CD4-positive, CD25-positive, alpha-beta regulatory T cell (primary cell): ENCODE measurements around the gene GOLGA6L2. TPM values are rescaled to one million over a fixed set of nuclear protein-coding genes. Genes with fewer than 3 reads are reported as not detected.
"Not testable (repeated sequence)": the region's sequence is repeated elsewhere in the genome, so short reads cannot be mapped to it uniquely, and the experiment has no call there.

Source experiments
- ATAC-seq, 2 donors: fragments of 150-1000 bp; cut with Tn5 transposase; one replicate each; pipeline ENCODE4 v1.10.0; 2021; ENCODE audit warnings: low read depth in 2 of 2, moderate number of reproducible peaks in 2 of 2, moderate library complexity in 1 of 2
- DNase-seq, 3 donors: peaks; one replicate each; pipeline versions ENCODE4 v3.0.0 to v3.0.0-alpha.2; 2012 to 2022; ENCODE audit warnings: mixed read lengths in 1 of 3
- H3K27ac ChIP-seq: one replicate; pipeline ENCODE4 v1.7.0; 2013; ENCODE audit warnings: mild to moderate bottlenecking, low read length; ENCODE audit not compliant: insufficient read depth, poor library complexity, severe bottlenecking
- H3K27me3 ChIP-seq: one replicate; pipeline ENCODE4 v1.7.0; 2013; ENCODE audit warnings: low read length; ENCODE audit not compliant: control insufficient read depth, insufficient read depth
- H3K36me3 ChIP-seq: one replicate; pipeline ENCODE4 v1.7.0; 2013; ENCODE audit warnings: mild to moderate bottlenecking, low read length, moderate library complexity; ENCODE audit not compliant: control insufficient read depth, insufficient read depth
- H3K4me1 ChIP-seq: 2 replicates; pipeline ENCODE4 v1.7.0; 2013; ENCODE audit warnings: mild to moderate bottlenecking, low read length; ENCODE audit not compliant: insufficient read depth, control insufficient read depth, poor library complexity, severe bottlenecking
- H3K4me3 ChIP-seq: one replicate; pipeline ENCODE4 v1.7.0; 2013; ENCODE audit warnings: low read depth, mild to moderate bottlenecking, low read length, moderate library complexity
- H3K9me3 ChIP-seq, 2 experiments: 1 replicate in 1 of 2; 2 replicates in 1 of 2; pipeline ENCODE4 v1.7.0; 2013; ENCODE audit warnings: low read length in 2 of 2, mild to moderate bottlenecking in 1 of 2, moderate library complexity in 1 of 2; ENCODE audit not compliant: control insufficient read depth in 2 of 2
- H3K27ac Mint-ChIP-seq, 3 donors: one replicate each; pipeline ENCODE4 v1.8.0; 2020 to 2022; ENCODE audit warnings: mild to moderate bottlenecking in 3 of 3, mixed read lengths in 3 of 3, moderate library complexity in 2 of 3
- H3K27me3 Mint-ChIP-seq: one replicate; pipeline ENCODE4 v1.8.0; 2022; ENCODE audit warnings: mild to moderate bottlenecking, mixed read lengths
- H3K36me3 Mint-ChIP-seq: one replicate; pipeline ENCODE4 v1.8.0; 2020; ENCODE audit warnings: mixed read lengths
- H3K4me1 Mint-ChIP-seq, 4 donors: one replicate each; pipeline ENCODE4 v1.8.0; 2020 to 2022; ENCODE audit warnings: mixed read lengths in 4 of 4, mild to moderate bottlenecking in 1 of 4
- H3K4me3 Mint-ChIP-seq, 4 donors: one replicate each; pipeline ENCODE4 v1.8.0; 2020 to 2022; ENCODE audit warnings: mild to moderate bottlenecking in 4 of 4, mixed read lengths in 4 of 4, moderate library complexity in 3 of 4
- H3K9me3 Mint-ChIP-seq, 7 donors: one replicate each; pipeline ENCODE4 v1.8.0; 2020 to 2022; ENCODE audit warnings: mixed read lengths in 7 of 7, mild to moderate bottlenecking in 3 of 7, moderate library complexity in 2 of 7
- polyA plus RNA-seq, 4 donors: library from polyadenylated mRNA; unstranded; fragments of 300-500 nt; fragmentation: Illumina TruSeq; gene quantifications; one replicate each; pipeline ENCODE4 v1.2.3, GENCODE V29; 2021
- total RNA-seq: library from RNA; stranded (reverse); gene quantifications from one replicate; pipeline ENCODE4 v1.2.3, GENCODE V29; 2022

The GOLGA6L2 gene
- total and polyA plus RNA-seq, 5 donors from 2014 or later = not detected

GRCh38 chr15:23438816-23439466, 8.1 kb downstream of the GOLGA6L2 start:
- Histone ChIP-seq H3K4me1 (no peaks in the 10 kb centered on the region), H3K27ac (no peak overlapping the region), H3K4me3 (no peak overlapping the region), H3K9me3 (no peaks in the 10 kb centered on the region), H3K36me3 (no peaks in the 10 kb centered on the region), H3K27me3 (no peaks in the 10 kb centered on the region)
- Mint-ChIP-seq H3K9me3 (peaks cover 0 to 2% (median 0%) of the 10 kb centered on the region in 7 donors), H3K27me3 (no peaks in the 10 kb centered on the region), H3K27ac (no peak overlapping the region), H3K36me3 (no peaks in the 10 kb centered on the region), H3K4me3 (no peak overlapping the region), H3K4me1 (no peaks in the 10 kb centered on the region)
- ATAC-seq (no peak), DNase-seq (no peak)

GRCh38 chr15:23437673-23438072, 9.4 kb downstream of the GOLGA6L2 start:
- Mint-ChIP-seq H3K27me3 (no peaks in the 10 kb centered on the region), H3K9me3 (no peaks in the 10 kb centered on the region), H3K36me3 (no peaks in the 10 kb centered on the region), H3K4me1 (no peaks in the 10 kb centered on the region), H3K27ac (no peak overlapping the region), H3K4me3 (no peak overlapping the region)
- no peaks in the 10 kb centered on the region for H3K4me1 ChIP-seq
- H3K27me3 ChIP-seq = no peaks in the 10 kb centered on the region
- no peak for DNase-seq
- ATAC-seq = no peak
- H3K27ac ChIP-seq = no peak overlapping the region
- no peaks in the 10 kb centered on the region for H3K9me3 ChIP-seq
- no peak overlapping the region for H3K4me3 ChIP-seq
- H3K36me3 ChIP-seq = no peaks in the 10 kb centered on the region

- DNase-seq (no peak), ATAC-seq (no peak)
- no peaks in the 10 kb centered on the region for H3K9me3 Mint-ChIP-seq
- H3K9me3 ChIP-seq = no peaks in the 10 kb centered on the region
- no peaks in the 10 kb centered on the region for H3K27me3 ChIP-seq
- H3K36me3 ChIP-seq = no peaks in the 10 kb centered on the region
- H3K27ac Mint-ChIP-seq = no peak overlapping the region
- no peaks in the 10 kb centered on the region for H3K36me3 Mint-ChIP-seq
- no peak overlapping the region for H3K4me3 ChIP-seq
- H3K4me3 Mint-ChIP-seq = no peak overlapping the region
- no peaks in the 10 kb centered on the region for H3K4me1 Mint-ChIP-seq
- no peak overlapping the region for H3K27ac ChIP-seq
- H3K27me3 Mint-ChIP-seq = no peaks in the 10 kb centered on the region
- H3K4me1 ChIP-seq = no peaks in the 10 kb centered on the region
These were observed 9.9 kb downstream of the GOLGA6L2 start for GRCh38 chr15:23437146-23437545.

- DNase-seq (no peak), ATAC-seq (no peak)
- H3K27me3 ChIP-seq = no peaks in the 10 kb centered on the region
- Mint-ChIP-seq H3K4me1 (no peaks in the 10 kb centered on the region), H3K27ac (no peak overlapping the region), H3K9me3 (no peaks in the 10 kb centered on the region), H3K4me3 (no peak overlapping the region), H3K27me3 (no peaks in the 10 kb centered on the region), H3K36me3 (no peaks in the 10 kb centered on the region)
- no peaks in the 10 kb centered on the region for H3K9me3 ChIP-seq
- H3K4me3 ChIP-seq = no peak overlapping the region
- no peaks in the 10 kb centered on the region for H3K4me1 ChIP-seq
- H3K36me3 ChIP-seq = no peaks in the 10 kb centered on the region
- H3K27ac ChIP-seq = no peak overlapping the region
These were observed 10.6 kb downstream of the GOLGA6L2 start for GRCh38 chr15:23436421-23436820.

- DNase-seq, H3K27me3 ChIP-seq, ATAC-seq, H3K4me1 ChIP-seq, H3K27ac Mint-ChIP-seq, H3K27ac ChIP-seq, H3K9me3 Mint-ChIP-seq, H3K4me3 ChIP-seq, H3K36me3 ChIP-seq, H3K36me3 Mint-ChIP-seq, H3K27me3 Mint-ChIP-seq, H3K9me3 ChIP-seq, H3K4me3 Mint-ChIP-seq, H3K4me1 Mint-ChIP-seq: not testable (repeated sequence)
These were observed 12.3 kb downstream of the GOLGA6L2 start for GRCh38 chr15:23434699-23435098.

GRCh38 chr15:23425327-23425726, 21.7 kb downstream of the GOLGA6L2 start:
- not testable (repeated sequence) for H3K4me3 ChIP-seq, H3K27me3 Mint-ChIP-seq, H3K9me3 Mint-ChIP-seq, DNase-seq, H3K4me1 Mint-ChIP-seq, H3K36me3 ChIP-seq, H3K27ac Mint-ChIP-seq, H3K4me3 Mint-ChIP-seq, H3K27me3 ChIP-seq, H3K9me3 ChIP-seq, H3K4me1 ChIP-seq, ATAC-seq, H3K36me3 Mint-ChIP-seq, H3K27ac ChIP-seq

- H3K4me1 ChIP-seq = no peaks in the 10 kb centered on the region
- no peaks in the 10 kb centered on the region for H3K9me3 ChIP-seq
- no peak overlapping the region for H3K27ac ChIP-seq
- H3K27ac Mint-ChIP-seq = no peak overlapping the region
- no peaks in the 10 kb centered on the region for H3K27me3 ChIP-seq
- ATAC-seq (no peak), DNase-seq (no peak)
- no peak overlapping the region for H3K4me3 Mint-ChIP-seq
- H3K9me3 Mint-ChIP-seq = no peaks in the 10 kb centered on the region
- no peaks in the 10 kb centered on the region for H3K36me3 ChIP-seq
- H3K36me3 Mint-ChIP-seq = no peaks in the 10 kb centered on the region
- H3K4me3 ChIP-seq = no peak overlapping the region
- no peaks in the 10 kb centered on the region for H3K4me1 Mint-ChIP-seq
- H3K27me3 Mint-ChIP-seq = no peaks in the 10 kb centered on the region
These were observed 22.7 kb downstream of the GOLGA6L2 start for GRCh38 chr15:23424111-23424904.
